GM19025 (cell line): ENCODE results near the gene PTPRN2.

ENCODE experiments used
- ATAC-seq: cut with Tn5 transposase; IDR thresholded peaks from one replicate; pipeline ENCODE4 v1.9.1; 2021; ENCODE audit warnings: mild to moderate bottlenecking, low read depth, moderate library complexity; ENCODE audit not compliant: unreplicated experiment

The PTPRN2 gene

GRCh38 chr7:157686285-157686894, 901.2 kb downstream of the PTPRN2 start:
- ATAC-seq: no peak

- ATAC-seq: no peak
Measured at GRCh38 chr7:157685430-157686284, 902.0 kb downstream of the PTPRN2 start.

GRCh38 chr7:157684909-157685429, 902.7 kb downstream of the PTPRN2 start:
- ATAC-seq: no peak

GRCh38 chr7:157684157-157684908, 903.3 kb downstream of the PTPRN2 start:
- ATAC-seq: no peak

- no peak for ATAC-seq
Measured at GRCh38 chr7:157683747-157684156, 903.9 kb downstream of the PTPRN2 start.

GRCh38 chr7:157682946-157683746, 904.5 kb downstream of the PTPRN2 start:
- no peak for ATAC-seq

DNA sequence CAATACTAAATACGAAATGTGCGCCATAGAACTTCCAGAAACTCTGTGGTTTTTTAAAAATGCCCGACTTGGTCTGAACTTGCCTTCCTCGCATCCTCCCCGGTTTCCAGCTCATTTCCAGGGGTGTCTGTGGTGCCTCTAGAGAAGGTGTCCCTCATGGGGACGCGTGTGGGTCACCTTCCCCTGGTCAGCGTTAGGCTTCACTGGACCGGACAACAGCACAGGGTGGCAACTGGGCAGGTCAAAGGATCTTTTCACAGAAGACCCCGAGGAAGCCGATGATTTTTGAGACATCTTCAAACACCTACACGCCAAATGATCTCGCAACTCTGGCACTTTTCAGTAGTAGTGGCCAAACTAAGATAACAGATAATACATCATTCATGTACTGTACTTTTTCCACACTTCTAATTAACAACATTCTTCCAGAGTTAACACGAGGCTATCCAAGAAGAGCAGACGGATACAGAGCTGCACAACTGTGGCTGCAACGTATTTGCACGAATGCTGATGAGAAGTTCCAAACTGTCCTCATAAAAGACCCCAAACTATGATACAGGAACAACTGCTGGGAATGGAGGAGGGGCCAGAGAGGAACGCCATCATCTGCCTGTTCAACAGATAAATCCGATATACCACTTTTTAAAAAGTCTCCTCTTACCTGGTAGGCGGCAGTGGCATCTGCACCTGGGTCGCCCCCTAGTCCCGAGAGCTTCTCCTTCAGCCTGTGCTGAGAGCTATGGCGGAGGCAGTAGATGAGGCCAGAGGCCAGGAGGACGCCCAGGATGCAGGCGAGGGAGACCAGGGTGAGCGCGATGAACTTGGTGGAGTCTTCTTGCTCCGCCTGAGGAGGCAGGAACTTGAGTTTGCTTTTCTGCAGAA, 905.3 kb downstream of the PTPRN2 start:
- no peak for ATAC-seq

DNA sequence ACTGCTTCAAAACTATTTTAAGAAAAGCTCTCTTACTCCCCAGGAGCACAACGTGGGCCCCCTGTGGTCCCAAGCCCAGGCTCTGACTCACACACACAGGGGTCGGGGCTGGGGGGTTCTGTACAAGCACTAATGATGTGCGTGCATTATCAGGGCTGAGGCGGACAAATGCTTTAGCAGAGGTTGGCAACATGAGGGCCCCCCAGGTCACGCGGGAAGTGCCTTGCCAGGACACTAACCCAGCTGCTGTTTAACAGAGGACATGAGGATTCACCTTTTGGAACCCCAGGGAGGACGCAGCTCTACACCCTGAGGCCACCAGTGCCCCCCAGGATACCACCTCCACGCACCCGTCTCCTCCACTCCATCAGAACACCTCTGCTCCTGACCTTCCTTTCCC, 908.0 kb downstream of the PTPRN2 start:
- ATAC-seq: no peak

GRCh38 chr7:157678501-157678900, 909.1 kb downstream of the PTPRN2 start:
- no peak for ATAC-seq

GRCh38 chr7:157676456-157677255, 911.0 kb downstream of the PTPRN2 start:
- ATAC-seq: no peak

DNA sequence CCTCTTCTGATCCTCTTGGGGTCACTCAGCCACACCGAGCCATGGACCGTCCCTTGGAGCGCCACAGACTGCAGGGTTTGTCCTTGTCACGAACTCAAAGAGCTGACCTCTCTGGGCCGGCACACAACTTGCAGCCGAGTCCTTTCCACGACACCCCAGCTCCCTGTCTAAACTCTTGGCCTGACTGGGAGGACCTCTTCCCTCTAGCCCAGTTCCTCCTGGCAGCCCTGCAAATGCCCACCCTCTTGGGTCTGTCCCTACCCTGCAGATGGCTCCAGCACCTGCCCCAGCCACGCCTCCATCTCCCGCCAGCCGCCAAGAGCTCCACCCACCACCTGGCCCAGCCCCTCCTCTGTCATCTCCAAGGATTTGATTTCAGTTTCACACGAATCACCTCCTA, 911.6 kb downstream of the PTPRN2 start:
- ATAC-seq: no peak

DNA sequence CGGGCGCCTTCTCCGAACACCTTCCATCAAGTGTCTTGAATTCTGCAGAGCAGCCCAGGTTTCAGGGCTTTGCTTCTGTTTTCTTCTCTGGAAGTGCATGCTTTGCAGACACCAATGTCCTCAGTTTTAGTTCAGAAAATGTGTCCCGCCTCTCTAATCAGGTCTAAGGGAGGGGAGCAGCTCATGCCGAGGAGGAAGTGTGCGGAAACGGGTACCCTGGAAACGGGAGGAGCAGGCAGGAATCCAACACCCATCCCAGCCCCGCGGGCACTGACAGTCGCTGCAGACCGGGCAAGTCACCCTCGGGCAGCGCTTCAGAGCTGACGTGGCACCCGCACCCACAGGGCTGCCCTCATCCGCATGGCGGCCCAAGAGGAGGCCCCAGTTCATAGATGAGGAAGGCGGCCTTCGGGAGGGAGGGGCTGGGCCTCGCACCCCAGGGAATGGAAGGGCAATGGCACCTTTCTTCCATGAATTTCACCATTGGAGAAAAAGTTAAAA, 912.1 kb downstream of the PTPRN2 start:
- no peak for ATAC-seq

DNA sequence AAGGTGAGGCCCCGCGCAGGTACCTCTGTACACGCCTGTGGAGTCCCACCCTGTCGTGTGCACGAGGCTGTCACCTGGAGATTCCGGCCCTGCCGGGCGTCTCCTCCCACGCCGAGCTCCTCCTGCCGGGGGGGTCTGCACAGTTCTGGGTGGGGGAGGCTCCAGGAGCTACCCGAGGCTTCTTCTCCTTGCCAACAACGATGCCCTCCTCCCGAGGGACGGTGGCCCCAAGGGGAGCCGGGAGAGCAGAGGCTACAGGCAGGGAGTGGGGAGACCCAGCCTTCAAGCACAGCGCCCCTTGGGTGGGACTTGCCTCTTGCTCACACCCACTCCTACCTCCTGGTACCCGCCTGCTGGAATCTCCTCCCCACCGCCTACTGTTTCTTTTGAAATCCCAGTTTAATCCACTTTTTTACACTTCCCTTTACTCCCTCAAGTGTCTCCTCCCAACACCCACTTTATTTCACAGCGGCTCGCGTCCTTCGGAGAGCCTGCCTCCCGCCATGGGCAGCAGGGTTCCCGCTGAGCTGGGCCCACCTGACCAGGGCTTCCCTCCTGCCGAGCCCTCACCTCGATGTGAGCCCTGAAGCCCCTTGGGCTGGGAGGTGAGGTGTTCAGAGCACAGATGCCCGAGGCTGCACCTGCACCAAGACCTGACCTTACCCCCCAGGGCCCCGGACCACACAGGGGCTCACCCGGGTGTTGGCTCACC, 912.8 kb downstream of the PTPRN2 start:
- ATAC-seq: no peak

DNA sequence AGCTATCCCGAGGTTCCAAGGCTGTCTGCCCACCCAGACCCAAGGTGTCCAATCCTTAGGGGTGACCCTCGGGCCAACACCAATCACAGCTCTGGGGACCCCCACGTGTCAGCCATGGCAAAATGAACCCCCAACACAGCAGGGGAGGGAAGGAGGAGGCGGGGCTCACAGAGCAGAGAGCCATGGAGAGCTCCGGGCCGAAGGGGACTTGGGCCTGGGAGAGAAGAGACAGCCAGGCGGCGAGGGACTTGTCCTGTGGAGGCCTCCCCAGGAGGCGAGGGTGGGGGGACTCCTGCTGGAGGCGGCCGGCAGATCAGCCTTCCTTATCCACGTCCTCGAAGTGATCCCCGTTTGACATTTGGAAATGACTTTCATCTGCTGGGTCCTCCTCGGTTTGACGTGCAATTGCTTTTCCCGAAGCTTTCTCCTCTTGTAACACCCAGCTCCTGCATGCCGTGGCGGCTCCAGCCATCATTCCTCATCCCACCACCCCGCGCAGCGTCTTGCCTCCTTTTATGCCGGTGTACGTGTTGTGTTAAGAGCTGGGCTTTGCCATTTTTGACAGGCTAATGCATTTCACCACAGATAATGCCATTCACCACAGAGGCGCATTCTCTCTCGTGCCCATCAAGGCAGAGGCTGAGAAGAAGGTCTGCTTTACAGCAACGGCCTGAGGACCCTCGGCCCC, 913.5 kb downstream of the PTPRN2 start:
- no peak for ATAC-seq

GRCh38 chr7:157673573-157673972, 914.0 kb downstream of the PTPRN2 start:
- ATAC-seq: no peak

DNA sequence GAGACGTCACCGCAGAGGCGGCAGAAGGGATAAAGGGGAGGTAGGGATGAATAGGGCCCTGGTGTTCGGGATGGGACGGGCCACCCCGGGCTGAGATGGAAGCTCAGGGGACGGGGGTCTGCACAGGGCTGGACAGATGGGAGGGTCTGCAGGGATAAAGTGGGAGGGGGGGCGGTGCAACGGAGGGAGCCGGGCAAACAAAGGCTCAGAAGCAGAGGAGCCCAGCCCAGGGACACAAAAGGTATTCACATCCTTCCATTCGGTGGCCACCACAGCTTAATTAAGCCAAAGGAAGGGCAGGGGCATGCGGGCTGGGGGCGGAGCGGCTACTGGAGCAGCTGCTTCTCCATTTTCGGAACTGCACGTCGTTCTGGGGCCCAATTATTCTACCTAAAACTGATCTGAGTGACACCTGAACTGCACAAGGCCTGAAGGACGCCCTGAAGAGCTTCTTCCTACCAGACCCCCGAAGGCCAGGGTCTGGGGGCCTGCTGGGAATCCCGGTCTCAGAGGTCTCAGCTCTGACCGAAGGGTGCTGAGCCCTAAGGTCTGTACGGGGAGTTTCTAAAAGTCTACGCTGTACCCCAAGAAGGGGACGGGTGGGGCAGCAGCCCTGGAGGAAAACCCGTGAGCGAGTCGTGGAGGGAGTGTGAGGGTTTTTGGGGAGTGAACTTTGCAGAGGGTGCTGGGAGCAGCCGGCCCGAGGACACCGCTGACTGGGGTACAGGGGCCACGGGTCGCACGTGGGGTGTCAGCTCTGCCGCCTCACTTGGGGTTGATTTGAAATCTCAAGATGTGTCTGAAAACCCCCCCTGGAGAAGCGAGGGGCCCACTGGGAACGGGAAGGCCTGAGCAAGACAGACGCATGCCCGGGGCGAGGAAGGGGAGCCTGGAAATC, 916.0 kb downstream of the PTPRN2 start:
- ATAC-seq: no peak
